Liver (tissue), 9 donors: ENCODE results near the gene DPF3. TPM values are rescaled to one million over a fixed set of nuclear protein-coding genes. Genes with fewer than 3 reads are reported as not detected.
A peak's percentile ranks its signal among the peaks of the same experiment; 100 is the strongest.

Source experiments
- DNase-seq: peaks from one replicate; pipeline ENCODE4 v3.0.0-alpha.2; 2017; ENCODE audit warnings: low spot score
- H3K27ac ChIP-seq, 2 donors: one replicate each; pipeline ENCODE4 v1.7.0; 2013; ENCODE audit warnings: inconsistent platforms in 2 of 2, low read length in 2 of 2, control low read depth in 1 of 2, low read depth in 1 of 2, mild to moderate bottlenecking in 1 of 2
- H3K27me3 ChIP-seq, 4 donors: one replicate each; pipeline versions ENCODE4 v1.6.1 to v1.7.0; 2013; ENCODE audit warnings: low read length in 3 of 4, inconsistent platforms in 1 of 4, mild to moderate bottlenecking in 1 of 4, moderate library complexity in 1 of 4; ENCODE audit not compliant: control insufficient read depth in 4 of 4, insufficient read depth in 4 of 4
- H3K36me3 ChIP-seq, 4 donors: one replicate each; pipeline versions ENCODE4 v1.6.1 to v1.7.0; 2013; ENCODE audit warnings: low read length in 3 of 4, mild to moderate bottlenecking in 3 of 4, low read depth in 1 of 4, moderate library complexity in 1 of 4; ENCODE audit not compliant: control insufficient read depth in 4 of 4, insufficient read depth in 3 of 4
- H3K4me1 ChIP-seq, 4 donors: one replicate each; pipeline versions ENCODE4 v1.6.1 to v1.7.0; 2013; ENCODE audit warnings: low read length in 3 of 4, mild to moderate bottlenecking in 3 of 4, moderate library complexity in 1 of 4; ENCODE audit not compliant: control insufficient read depth in 4 of 4, insufficient read depth in 4 of 4
- H3K4me3 ChIP-seq, 3 donors: one replicate each; pipeline versions ENCODE4 v1.6.1 to v1.7.0; 2013; ENCODE audit warnings: low read length in 3 of 3, control low read depth in 1 of 3, low read depth in 1 of 3, mild to moderate bottlenecking in 1 of 3
- H3K9ac ChIP-seq, 2 donors: one replicate each; pipeline ENCODE4 v1.7.0; 2013; ENCODE audit warnings: low read length in 2 of 2, mild to moderate bottlenecking in 2 of 2, moderate library complexity in 2 of 2, control low read depth in 1 of 2, low read depth in 1 of 2
- H3K9me3 ChIP-seq, 4 donors: one replicate each; pipeline versions ENCODE4 v1.6.1 to v1.7.0; 2013; ENCODE audit warnings: low read length in 3 of 4; ENCODE audit not compliant: control insufficient read depth in 4 of 4
- EGR1 ChIP-seq, 2 donors: IDR thresholded peaks; 2 replicates each; pipeline ENCODE4 v1.6.1; 2016 to 2018; ENCODE audit warnings: antibody characterized with exemption in 2 of 2, low read depth in 2 of 2
- HNF4A ChIP-seq, 2 donors: conservative IDR thresholded peaks; 2 replicates each; pipeline ENCODE4 v1.6.1; 2016; ENCODE audit warnings: antibody characterized with exemption in 2 of 2, mild to moderate bottlenecking in 2 of 2
- HNF4G ChIP-seq: IDR thresholded peaks from 2 replicates; pipeline ENCODE4 v1.6.1; 2016; ENCODE audit warnings: antibody characterized with exemption
- JUND ChIP-seq, 2 donors: IDR thresholded peaks; 2 replicates each; pipeline ENCODE4 v1.6.1; 2016; ENCODE audit warnings: antibody characterized with exemption in 2 of 2
- NR2F2 ChIP-seq: IDR thresholded peaks from 2 replicates; pipeline ENCODE4 v1.6.1; 2016; ENCODE audit warnings: antibody characterized with exemption
- RXRA ChIP-seq, 2 donors: IDR thresholded peaks; 2 replicates each; pipeline ENCODE4 v1.6.1; 2017 to 2018; ENCODE audit warnings: antibody characterized with exemption in 2 of 2, mild to moderate bottlenecking in 1 of 2
- TAF1 ChIP-seq: conservative IDR thresholded peaks from 2 replicates; pipeline ENCODE4 v1.6.1; 2016; ENCODE audit warnings: antibody characterized with exemption, mild to moderate bottlenecking
- YY1 ChIP-seq: IDR thresholded peaks from 2 replicates; pipeline ENCODE4 v1.6.1; 2016; ENCODE audit warnings: antibody characterized with exemption, mild to moderate bottlenecking
- WGBS: extraction: QIAGEN DNeasy Blood & Tissue Kit; methylation state at CpG from one replicate; pipeline ENCODE4 v1.1.7; 2013; 5-methylcytosine and 5-hydroxymethylcytosine counted together
- polyA plus RNA-seq, 2 donors: library from polyadenylated mRNA; stranded (reverse) in 1 of 2; unstranded in 1 of 2; fragments of 200-250 nt in 1 of 2; fragments of >200 nt in 1 of 2; fragmentation: Nextera tagmentation in 1 of 2; extraction: Ambion mirVana in 1 of 2; gene quantifications; one replicate each; pipeline versions ENCODE4 v1.2.1 to v1.2.3, GENCODE V29; 2013 to 2015
- total RNA-seq, 2 donors: library from RNA; depleted of rRNA; stranded (reverse); fragments of >200 nt; gene quantifications; one replicate each; pipeline ENCODE4 v1.2.3, GENCODE V29; 2014
- TF ChIP-seq, protein P1 (sequence below): IDR thresholded peaks from 2 replicates; pipeline ENCODE4 v1.6.1; 2016; ENCODE audit warnings: antibody characterized with exemption
- donor health status: healthy.
- donor health status: healthy.
- donor health status: healthy.
- donor health status: healthy.
- donor health status: healthy.

Gene DPF3
- total and polyA plus RNA-seq, 4 donors, result 1.1 to 23.2 (median 2.5) TPM

DNA sequence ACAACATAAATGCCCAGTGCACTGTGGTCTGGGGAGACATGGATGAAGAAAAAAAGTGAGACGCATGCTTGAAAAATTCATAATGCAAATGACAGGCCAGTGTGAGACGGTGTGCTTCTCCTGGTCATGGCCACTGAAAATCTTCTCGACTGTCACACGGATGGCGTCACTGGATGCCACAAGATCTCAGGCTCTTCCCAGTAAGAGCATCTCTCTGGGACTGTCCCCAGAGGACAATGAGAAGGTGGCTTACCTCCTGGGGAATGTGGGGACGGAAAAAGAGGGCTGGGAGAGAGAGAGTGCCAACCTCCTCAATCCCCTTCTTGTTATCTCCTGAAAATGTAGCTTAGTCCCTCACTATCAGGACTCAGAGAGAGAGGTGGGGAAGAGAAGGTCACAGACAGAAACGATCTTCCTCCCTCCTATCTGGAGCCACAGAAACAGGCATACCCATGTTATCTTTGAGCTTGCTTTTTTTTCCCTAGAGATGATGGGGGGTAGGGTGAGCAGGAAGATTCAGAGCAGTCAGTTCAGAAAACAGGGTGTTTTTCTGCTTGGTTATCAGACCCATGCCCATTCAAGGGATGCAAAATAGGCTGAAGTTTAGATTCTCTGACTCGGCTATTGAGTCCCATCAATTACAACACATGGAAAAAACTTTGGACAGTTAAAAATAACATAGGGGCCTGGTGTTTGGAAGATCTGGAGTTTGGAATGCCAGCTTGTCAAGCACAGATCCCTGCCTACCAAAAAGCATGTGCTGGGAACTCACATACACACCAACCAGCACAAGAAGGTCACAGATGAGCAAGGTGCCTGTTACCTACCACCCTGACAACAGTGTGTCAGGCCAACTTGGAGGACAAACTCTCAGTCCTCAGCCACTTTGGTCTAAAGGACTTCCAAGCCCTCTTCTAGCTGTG is 24.2 kb downstream of the DPF3 start:
- DNase-seq, result no peak
- WGBS, result 89% methylated on average over 8 of the region's 8 CpGs
- H3K36me3 ChIP-seq, result no peaks in the 10 kb centered on the region
- H3K27me3 ChIP-seq, result no peaks in the 10 kb centered on the region
- H3K27ac ChIP-seq, result no peak overlapping the region
- H3K4me3 ChIP-seq, result no peak overlapping the region
- H3K4me1 ChIP-seq, result no peaks in the 10 kb centered on the region
- H3K9ac ChIP-seq, result no peak overlapping the region
- H3K9me3 ChIP-seq, result peaks cover 0 to 2% (median 0%) of the 10 kb centered on the region in 4 donors
- TF ChIP-seq, protein P1, sequence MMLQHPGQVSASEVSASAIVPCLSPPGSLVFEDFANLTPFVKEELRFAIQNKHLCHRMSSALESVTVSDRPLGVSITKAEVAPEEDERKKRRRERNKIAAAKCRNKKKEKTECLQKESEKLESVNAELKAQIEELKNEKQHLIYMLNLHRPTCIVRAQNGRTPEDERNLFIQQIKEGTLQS, result no peak
- no peak for TF ChIP-seq YY1

DNA sequence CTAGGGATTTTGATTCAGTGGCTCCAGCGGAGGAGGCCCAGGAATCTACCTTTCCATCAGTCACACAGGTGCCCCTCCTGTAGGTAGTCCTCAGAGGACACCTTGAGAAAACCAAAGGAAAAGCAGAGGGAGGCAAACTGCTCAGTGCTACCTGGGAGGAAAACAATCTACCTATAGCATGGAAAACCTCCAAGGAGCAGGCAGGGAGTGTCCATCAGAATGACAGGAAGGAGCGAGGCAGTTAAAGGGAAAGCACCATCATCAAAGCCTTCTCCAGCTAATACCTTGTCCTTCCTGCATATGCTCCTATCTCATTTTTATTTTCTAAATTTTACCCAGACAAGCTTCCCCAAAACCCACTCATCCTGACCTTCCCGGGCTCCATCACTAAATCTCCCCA is 25.4 kb downstream of the DPF3 start:
- TF ChIP-seq JUND (IDR thresholded peaks at IDR 0.05) (no peak), NR2F2 (no peak), YY1 (no peak), HNF4G (no peak), EGR1 (IDR thresholded peaks at IDR 0.05; ENCODE audit: low read depth in 2 of 2) (no peak), RXRA (IDR thresholded peaks at IDR 0.05) (no peak), TAF1 (no peak)
- 92% methylated on average over 3 of the region's 3 CpGs for whole genome bisulfite sequencing
- no peak overlapping the region for H3K9ac ChIP-seq
- H3K27me3 ChIP-seq, result no peaks in the 10 kb centered on the region
- H3K9me3 ChIP-seq, result peaks cover 0 to 2% (median 0%) of the 10 kb centered on the region in 4 donors
- H3K27ac ChIP-seq, result no peak overlapping the region
- no peaks in the 10 kb centered on the region for H3K4me1 ChIP-seq
- no peak overlapping the region for H3K4me3 ChIP-seq
- DNase-seq, result no peak
- no peaks in the 10 kb centered on the region for H3K36me3 ChIP-seq

DNA sequence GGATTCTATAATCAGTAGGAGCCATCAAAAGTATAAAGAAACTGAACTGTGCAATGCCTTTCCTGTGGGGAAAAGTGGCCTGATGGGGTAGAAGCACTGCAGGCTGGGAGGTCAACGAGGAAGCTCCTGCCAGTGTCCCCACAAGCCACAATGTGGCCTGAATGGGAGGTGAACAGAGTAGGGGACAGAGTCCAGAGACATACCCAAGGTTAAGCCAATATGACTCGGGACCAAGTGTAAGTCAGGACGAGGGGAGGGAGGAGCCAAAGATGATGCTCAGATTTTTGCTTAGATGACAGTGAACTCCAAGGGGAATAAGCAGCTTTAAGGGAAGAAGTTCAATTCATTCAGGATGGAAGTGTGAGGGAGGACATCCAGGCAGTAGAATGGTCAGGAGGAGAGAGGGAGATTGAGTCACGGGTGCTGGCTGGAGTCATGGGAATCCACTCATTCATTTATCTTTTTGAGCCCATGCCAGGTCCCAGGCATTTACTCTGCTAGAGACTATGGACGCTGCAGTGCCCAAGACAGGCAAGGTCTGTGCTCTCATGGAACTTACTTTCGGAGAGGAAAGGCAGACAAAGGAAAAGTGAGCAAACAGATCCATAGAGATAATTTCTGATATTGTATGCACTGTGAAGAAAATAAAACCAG is 29.1 kb downstream of the DPF3 start:
- Histone ChIP-seq H3K36me3 (no peaks in the 10 kb centered on the region), H3K9ac (no peak overlapping the region), H3K9me3 (no peaks in the 10 kb centered on the region), H3K27me3 (no peaks in the 10 kb centered on the region), H3K27ac (no peak overlapping the region), H3K4me1 (no peaks in the 10 kb centered on the region), H3K4me3 (no peak overlapping the region)
- TF ChIP-seq NR2F2 (no peak), HNF4A (conservative IDR thresholded peaks at IDR 0.05) (peak; percentile 8 to 28), RXRA (IDR thresholded peaks at IDR 0.05) (peak in 1 of 2 donors; percentile 10)
- no peak for DNase-seq
- WGBS, result 58% methylated on average over 6 of the region's 6 CpGs

DNA sequence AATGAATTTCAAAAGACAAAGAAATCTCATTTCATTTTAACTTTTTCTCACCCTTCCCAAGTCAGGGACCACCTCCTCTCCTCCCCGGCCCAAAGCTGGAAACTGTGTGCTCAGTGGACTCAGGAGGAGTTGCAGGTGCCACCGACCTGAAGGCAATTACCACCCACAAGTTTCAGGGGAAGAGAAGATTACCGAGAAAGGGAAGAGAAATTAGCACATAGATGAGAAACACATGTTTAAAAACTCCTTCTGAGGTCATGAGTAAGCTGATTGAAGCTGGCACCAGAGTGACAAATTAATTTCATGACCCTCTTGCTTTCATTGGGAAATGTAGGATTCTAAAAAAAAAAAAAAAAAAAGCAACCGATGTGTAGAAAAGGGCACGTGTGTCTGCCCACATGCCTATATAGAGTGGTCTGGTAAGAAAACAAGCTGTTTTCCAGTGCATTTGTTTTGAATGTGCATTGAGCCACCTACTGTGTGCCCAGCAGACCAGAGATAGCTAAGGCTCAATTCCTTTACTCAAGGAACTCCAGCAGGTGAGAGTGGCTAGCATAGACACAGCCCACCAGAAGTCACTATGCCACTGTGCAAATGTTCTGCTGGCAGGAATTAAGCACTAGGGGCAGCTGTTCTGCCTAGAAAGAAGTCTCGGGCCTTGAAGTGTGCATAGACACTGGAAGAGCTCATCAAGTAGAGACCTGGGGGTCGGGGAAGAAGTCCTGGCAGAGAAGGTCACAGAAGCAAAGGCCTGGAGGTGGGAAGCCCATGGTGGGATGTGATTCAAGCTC is 30.5 kb downstream of the DPF3 start:
- TF ChIP-seq NR2F2, result no peak
- WGBS, result 83% methylated on average over 7 of the region's 7 CpGs
- no peak overlapping the region for H3K27ac ChIP-seq
- H3K9ac ChIP-seq, result no peak overlapping the region
- H3K4me1 ChIP-seq, result no peaks in the 10 kb centered on the region
- no peaks in the 10 kb centered on the region for H3K27me3 ChIP-seq
- DNase-seq, result no peak
- no peaks in the 10 kb centered on the region for H3K9me3 ChIP-seq
- no peaks in the 10 kb centered on the region for H3K36me3 ChIP-seq
- no peak overlapping the region for H3K4me3 ChIP-seq
